ENCODE data around the gene PIGN.
"Not testable (repeated sequence)": the region's sequence is repeated elsewhere in the genome, so short reads cannot be mapped to it uniquely, and the experiment has no call there.

PIGN gene

DNA sequence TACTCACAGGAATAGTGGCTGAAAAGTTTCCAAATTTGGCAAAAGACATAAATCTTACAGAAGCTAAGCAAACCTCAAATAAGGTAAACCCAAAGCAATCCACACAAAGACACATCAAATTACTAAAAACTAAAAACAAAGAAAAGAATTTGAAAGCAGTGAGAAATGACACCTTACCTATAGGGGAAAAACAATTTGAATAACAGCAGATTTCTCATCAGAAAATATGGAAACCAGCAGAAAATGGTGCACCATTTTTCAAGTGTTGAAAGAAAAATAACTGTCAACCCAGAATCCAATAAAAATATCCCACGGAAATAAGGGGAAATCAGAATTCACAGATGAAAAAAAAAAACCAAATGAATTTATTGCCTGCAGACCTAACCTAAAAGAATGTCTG is 138.6 kb downstream of the PIGN start:
- no peak for DNase-seq

DNA sequence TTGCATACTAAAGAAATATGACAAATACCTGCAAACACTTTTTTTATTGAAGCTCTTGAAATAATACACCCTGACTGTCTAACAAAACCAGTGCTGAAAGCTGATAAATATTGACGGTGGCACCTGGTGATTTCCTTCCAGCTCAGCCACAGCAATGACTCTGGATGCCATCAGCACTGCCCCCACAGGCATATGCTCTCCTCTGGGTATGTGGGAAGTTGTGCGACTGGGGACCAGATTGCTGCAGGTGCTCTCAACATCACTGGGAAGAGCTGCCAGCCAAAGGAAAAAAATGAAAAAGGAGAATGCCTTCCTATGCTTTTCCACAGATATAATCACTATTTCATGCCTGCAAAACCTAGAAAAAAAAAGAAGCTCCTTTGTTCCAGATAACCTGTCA is 141.5 kb downstream of the PIGN start:
- peak in 1 of 2 experiments; percentile 49 for DNase-seq

DNA sequence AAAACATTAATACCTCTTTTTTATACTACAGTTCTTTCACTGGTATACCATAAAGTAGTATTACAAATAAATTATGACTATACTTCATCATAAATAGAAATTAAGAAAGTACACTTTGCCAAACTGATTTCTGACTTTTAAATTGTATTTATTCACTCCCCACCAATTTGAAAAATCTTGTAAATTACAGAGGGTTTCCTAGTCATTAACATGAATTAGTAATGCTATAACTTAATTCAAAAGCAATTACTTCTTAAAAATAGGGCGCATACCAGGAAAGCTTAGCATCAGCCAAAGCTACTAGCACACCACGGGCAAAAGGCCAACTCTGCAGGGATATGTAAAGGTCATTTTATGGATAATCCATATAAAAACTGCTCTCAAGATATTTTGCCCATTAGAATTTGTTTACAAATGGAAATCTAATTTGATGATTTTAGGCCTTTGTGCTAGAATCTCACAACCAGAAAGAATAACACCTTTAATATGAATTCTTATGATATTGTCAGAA is 142.3 kb downstream of the PIGN start:
- no peak for DNase-seq

DNA sequence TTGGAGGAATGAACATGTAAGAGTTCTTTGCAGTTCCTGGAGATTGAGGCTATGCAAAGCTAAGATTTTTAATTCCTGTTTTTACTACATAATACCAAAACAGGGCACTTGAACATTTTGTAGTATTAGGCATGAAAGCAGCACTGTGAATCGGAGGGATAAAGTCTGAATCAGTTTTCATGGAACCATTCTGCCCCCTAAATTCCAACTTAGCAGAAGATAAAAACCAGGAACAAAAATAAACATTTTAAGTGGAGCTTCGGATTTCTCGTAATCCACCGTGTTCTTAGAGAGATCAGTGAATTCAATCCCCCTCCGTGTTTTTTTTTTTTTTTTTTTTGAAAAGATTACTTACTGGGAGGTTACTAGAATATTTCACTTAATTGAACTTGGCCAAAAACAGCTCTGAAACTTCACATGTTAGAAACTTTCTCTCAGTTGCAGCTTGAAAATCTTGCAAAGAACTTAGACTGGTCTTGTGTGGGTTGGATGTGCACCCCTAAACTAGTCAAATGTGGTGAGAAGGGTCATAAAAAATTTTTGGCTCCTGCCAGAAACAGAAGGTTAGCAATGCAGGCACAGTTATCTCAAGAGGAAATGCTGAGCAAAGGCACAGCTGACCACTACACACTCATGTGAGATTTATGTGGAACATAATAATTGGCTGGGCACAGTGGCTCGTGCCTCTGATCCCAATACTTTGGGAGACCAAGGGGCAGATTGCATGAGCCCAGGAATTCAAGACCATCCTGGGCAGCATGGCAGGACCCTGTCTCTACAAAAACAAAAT is 148.7 kb downstream of the PIGN start:
- peak; percentile 17 to 60 for DNase-seq

DNA sequence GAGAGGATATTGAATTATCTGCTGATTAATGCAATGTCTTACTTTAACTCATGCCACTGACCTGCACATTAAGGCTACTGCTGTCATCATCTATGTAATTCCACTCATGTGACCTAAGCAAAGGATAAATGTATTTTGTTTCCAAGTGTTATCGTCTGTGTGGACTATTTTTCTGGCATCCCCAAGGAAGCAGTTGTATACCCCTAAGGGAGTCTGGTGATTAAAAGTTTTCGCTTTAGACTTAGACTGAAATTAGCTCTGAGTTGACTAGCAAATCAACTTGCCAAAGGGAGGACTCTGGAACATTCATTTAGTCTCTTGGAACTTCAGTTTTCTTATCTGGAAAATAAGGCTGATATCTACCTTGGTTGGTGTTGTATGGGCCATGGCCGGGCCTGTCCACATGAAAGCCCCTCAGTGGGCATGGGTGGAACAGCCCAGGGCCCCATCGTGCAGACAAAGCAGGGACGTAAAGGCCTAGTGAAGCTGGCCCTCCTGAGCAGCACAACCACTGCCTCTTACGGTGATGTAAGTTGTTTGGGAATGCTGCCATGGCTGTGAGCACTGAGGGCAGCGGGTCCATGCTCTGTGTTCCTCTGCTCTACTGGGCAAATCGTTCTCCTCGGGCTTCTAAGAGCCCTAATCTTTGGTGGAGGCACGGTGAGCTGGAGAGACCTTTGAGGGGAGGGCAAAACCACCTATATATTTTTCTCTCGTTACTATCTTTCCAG is 149.7 kb downstream of the PIGN start:
- no peak for DNase-seq

DNA sequence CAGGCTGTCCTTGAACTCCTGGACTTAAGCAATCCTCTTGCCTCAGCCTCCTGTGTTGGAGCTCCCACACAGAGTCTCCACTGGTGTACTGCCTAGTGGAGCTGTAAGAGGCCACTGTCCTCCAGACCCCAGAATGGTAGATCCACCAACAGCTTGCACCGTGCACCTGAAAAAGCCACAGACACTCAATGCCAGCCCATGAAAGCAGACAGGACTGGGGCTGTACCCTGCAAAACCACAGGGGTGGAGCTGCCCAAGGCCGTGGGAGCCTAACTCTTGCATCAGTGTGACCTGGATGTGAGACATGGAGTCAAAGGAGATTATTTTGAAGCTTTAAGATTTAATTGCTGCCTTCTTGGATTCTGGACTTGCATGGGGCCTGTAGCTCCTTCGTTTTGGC is 152.6 kb downstream of the PIGN start:
- DNase-seq: not testable (repeated sequence)

DNA sequence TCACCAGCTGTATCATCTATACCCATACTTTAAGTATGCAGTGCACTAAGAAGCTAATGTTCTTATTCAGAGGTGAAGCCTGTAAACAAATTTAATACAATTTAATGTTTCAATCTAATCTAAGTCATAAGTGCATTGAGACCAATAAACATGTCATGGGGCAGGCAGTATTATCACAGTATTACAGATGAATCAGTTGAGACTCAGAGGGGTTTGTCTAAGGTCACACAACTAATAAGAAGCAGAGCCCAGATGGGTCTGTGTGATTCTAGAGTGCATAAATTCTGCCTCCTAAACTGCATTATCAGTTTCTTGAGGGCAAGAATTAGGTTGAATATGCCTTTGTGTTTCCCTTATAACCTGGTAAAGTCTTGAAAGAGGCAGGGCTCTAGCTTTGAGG is 153.1 kb downstream of the PIGN start:
- no peak for DNase-seq

DNA sequence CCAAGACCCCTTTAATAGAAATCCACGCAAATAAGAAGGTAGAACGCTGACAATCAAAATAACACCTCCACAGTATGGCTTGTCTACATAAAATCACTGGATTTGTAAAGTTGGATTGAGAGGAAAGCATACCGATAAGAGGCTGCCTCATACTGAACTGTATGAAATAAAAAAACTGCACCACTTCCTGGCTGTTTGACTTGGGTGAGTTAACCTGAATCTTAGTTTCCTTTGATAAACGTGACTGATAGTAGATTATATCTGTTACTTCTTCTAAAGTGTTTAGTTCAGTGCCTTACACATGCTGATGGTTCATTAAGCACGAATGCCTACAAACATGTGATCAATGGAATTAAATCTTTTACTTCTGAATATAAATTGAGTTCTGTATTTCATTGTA is 153.6 kb downstream of the PIGN start:
- DNase-seq: no peak

DNA sequence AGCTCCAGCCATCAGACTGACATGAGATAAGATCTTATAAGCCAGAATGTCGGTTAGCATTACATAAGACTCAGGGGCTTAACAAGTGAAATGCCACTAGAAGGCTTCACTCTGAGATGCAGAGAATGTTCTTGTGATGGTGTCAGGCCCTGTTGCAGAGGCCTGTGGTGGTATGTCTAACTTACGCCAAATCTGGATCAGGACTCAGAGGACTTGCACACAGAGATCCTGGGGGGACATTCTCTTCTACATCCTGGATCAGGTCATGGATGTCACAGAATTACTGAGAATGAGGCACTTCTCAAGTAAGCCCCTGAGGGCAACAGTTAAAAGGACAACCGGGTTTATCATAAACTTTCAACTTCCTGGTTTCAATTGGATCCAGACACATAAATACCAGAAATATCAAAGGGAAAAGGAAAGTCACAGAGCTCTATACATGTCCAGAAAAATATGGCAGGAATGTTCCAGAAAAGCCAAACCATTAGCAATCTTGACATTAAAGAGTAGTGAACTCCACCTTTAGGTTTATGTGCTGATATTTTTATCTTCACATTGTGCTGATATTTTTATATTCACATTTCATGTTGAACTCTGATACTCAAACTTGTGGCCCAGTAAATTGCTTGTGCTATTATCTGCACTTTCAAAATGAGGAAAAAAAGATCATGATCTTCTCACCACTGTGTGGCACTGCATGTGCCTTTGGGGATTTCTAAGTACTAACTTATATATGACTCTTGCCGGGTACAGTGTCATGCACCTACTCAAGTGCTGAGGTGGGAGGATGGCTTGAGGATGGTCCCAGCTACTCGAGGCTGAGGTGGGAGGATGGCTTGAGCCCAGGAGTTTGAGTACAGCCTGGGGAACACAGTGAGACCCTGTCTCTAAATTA is 156.5 kb downstream of the PIGN start:
- no peak for DNase-seq

DNA sequence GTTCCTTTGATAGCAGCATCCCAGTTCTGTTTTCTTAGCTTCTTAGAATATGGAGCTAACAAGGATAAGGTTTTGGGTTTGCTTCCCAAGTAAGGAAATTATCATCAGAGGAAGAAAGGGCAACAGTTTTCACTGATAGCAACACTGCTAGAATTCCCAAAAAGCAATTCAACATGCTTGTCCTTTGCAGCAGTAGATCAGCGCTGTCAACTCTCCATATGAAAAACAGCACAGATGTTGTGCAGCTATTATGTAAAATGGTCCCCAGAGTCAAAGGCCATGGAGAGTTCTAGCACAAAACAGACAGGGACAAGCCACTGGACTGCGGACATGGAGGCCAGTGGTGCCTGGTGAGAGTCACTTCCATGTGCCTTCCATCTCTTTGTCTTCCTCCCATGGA is 158.1 kb downstream of the PIGN start:
- DNase-seq: no peak

DNA sequence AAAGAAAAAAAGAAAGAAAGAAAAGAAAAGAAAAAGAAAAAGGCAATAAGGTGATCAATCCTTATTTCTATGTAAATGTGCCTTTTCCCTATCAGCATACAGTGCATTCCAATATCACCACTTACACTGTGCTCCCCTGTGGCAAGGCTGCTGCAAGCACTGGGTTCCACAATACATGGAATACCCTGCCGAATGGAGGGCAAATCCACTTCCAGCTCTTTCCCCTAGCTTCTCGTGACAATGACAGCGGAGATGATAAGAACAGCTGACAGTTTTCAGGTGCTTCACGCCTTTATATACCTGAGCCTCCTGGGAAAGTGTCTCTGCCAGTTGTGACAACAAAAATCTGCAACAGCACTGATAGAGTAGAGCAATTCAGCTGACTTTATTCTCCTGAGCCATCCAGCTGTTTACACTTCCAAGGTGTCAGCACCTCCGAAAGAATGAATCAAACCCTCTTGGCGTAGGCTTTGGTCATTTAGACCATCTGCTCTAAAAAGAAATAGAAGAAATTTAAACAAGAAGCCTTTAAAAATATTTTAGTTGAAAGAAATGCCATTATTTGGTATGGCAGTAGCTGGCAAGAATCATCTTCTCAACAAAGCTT is 158.8 kb downstream of the PIGN start:
- no peak for DNase-seq

DNA sequence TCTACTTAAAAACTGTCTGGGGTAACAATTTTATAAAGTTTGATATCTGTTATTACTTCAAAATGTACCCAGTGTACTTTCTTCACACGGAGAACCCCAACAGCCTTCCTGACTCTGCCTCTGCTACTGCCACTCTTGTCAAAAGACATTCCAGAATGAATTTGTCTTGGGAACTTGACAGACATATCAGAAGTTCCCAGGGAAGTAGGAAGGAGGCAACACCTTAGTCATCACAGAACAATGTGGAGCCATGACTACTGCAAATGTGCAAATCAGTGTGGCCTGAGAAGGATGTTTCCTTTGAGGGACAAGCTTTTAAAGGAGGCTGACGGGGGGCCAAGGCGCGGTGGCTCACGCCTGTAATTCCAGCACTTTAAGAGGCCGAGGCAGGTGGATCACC is 160.3 kb downstream of the PIGN start:
- no peak for DNase-seq

DNA sequence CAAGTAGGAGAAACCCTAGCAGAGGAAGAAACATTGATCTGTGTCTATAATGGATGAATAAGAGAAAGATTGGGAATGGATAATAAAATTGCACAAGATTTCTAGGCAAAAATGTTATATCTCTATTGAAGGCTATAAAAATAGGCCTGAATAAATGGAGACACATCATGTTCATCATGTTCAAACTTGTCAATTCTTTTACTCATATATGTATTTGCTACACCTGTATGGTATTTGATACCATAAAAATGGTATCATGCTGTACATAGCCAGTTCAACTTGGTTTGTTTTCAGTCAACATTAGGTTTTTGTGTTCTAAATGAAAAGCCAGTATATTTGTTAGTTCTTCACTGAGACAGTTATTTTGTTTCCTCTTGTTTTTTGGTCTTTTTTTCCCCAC is 161.9 kb downstream of the PIGN start:
- DNase-seq: no peak

DNA sequence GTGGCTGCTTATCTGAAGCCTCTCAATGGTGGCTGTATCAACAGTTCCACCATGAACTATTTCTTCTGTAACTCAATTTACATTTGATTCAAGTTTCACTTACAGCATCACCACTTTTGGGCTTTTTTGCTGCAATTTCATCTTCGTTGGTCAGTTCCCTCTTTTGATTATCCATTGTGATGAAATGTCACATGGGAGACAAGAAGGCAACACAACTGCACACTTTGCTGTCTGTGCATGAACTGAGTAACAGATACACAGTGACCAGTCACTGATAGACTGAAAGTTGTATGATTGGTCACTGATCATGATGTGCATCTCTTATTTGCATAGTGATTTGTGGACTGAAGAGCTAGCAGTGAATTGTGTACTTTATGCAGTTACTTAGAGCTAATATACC is 163.3 kb downstream of the PIGN start:
- DNase-seq: no peak

DNA sequence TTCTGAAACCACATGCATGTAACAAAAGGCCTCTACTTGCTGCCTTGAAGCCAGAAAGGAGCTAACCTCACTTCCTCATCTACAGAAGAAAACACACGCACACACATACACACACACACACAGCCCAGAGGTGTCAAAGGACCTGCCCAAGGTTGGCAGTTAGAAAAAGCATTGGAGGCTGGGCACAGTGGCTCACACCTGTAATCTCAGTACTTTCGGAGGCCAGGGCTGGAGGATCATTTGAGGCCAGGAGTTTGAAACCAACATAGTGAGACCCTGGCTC is 168.2 kb downstream of the PIGN start:
- no peak for DNase-seq

DNA sequence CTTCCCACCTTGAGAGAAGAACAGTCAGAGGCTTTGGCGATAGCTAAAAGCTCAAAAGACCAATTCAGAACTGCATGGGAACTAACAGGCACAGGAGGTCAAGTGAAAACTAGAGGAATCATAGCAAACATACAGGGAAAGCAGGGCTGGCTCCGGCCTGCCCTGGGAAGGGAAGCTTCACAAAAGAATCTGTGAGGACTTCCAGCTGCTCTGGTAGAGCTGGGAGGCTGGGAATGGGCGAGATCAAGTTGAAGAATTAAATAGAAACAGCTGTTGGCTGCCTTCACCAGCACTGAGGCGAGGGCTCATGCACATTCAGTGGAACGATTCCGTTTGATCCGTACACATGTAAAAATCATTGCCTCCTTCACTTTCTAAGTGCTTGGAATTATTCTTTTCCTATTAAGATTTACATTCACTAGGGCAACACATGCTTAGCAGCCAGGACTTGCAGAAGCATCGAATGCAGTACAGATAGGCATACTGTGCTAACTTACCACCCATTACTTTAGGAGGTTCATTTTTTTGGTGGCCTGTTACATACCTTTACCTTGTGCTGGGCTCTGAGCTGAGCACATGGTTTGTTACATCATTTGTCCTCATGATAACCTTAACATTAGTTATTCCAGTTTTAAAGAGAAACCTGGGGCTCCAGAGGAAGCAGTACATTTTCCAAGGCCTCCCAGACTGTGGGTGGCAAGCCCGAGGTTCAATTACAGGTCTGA is 168.7 kb downstream of the PIGN start:
- peak in 1 of 2 experiments; percentile 35 for DNase-seq

DNA sequence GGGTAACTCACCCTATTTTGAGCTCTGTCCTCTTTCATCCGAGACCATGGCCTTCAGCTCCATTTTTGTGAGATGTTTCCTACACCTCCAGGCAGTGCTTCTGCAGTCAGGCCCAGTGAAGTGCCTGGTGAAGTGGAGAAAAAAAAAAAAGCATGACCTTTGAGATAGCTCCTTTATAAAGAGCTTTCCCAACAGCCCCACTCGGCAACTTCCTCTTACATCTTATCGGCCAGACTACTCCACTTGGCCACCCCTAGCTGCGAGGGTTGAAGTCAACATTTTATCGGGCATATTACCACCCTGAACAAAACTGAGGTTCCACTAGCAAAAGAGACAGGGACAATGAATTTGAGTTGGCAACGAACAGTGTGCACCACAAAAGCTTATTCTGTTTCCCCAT is 169.2 kb downstream of the PIGN start:
- DNase-seq: no peak

DNA sequence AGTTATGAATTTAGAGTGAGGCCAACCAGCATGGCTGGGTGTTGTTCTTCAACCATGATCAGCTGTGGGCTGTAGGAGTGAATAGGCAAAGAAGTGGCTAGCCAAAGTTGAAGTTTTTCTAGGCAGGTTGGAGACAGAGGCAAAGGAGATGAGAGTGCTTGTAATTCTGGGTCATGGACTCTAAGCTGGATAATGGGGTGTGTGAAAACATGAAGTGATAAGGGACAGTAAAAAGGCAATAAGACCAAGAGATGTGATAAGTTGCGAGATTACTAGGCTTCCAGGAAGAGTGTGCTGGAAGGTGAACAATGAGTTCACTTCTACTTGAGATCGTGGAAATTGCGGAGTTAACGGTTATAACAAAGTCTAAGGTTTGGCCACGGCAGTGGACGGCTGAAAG is 175.4 kb downstream of the PIGN start:
- no peak for DNase-seq

DNA sequence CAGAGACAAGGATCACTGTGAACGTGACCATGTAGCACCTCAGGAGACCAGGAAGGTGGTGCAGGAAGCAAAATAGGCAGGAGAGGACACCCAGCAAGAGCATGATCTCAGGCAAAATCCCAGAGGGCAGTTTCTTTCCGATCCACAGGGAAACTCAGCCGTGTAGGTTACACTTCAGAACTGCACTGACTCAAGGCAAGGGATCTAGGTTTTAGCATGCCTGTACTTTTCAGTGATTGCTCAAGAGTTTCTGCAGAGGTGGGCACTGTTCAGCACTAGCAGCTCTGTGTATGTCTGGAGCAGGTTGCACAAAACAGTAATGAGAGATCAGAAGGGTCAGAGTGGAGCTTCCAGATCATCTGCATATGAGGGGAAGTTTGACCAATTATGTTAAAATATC is 177.3 kb downstream of the PIGN start:
- no peak for DNase-seq

DNA sequence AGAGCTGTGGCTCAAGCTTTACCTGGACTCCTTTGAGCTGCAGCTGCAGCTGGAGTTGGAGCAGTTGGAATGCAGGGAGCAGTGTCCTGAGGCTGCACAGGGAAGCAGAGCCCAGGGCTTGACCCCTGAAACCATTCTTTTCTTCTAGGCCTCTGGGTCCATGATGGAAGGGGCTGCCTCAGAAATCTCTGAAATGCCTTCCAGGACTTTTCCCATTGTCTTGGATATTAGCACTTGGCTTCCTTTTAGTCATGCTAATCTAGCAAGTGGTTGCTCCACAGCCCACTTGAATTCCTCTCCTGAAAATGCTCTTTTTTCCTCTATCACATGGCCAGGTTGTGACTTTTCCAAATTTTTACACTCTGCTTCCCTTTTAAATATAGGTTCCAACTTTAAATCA is 185.5 kb downstream of the PIGN start:
- DNase-seq: no peak

DNA sequence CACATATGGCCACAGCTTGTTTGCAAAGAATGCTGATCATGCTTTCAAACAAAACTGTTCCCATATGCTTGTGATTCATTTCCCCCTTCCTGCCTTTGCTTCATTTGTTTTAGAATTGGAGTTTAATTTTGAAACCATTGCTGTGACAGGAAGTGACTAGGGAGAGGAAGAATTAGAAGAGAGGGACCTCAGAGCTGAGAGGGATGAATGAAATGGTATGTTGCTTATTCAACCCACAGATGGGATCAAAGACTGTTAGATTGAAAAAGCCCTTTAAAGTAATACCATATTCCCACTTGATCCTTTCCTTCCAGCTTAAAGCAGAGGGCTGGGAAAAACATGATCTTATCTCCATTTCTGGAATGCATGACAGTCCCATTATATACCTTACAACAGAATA is 187.9 kb downstream of the PIGN start:
- DNase-seq: no peak

DNA sequence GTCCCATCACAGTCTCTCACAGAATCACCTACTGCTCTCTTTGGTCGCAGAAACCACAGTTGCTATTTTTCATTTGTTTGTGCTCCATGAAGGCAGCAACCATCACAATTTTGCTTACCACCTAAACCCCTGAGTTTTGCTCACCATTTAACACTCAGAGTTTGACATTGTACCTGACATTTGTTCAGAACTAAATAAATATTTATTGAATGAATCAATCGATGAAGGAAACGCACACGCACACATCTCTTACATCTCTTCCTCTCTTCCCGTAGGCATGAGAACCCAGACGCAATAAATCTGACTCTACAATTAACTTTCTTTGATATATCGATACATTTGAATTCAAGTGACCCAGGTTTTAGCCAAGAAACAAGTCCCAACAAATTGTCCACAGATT is 188.5 kb downstream of the PIGN start:
- DNase-seq: no peak

DNA sequence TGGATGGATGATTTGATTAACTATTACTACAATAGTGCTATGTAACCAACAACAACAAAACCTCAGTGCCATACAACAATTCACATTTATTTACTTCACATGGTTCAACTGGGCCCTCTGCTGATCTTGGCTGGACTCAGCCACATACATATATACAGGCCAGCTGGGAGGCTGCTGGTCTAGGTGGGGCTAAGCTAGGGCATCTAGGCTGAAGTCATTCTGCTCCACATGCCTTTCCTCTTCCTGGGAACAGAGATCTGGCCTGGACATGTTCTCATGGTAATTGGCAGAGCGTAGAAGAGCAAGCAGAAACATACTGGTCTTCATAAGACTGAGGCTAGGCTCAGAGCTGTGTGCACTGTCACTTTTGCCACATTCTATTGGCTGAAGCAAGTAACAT is 191.2 kb downstream of the PIGN start:
- no peak for DNase-seq
